GM23338 (cell line): Measurements from ENCODE around the gene LUZP2. TPM values are rescaled to one million over a fixed set of nuclear protein-coding genes. Genes with fewer than 3 reads are reported as not detected.

Source experiments
- ATAC-seq: fragments of 200-7000 bp; cut with Tn5 transposase; 3 replicates; pipeline ENCODE4 v1.9.1; 2020
- DNase-seq: peaks from one replicate; pipeline ENCODE4 v3.0.0-alpha.2; 2015; ENCODE audit warnings: low spot score
- H2AFZ ChIP-seq: fragments of 200-600 bp; sonication (generic); 2 replicates; pipeline ENCODE4 v1.8.0; 2016; ENCODE audit warnings: antibody characterized with exemption, mild to moderate bottlenecking, moderate library complexity
- H3F3A ChIP-seq: fragments of 200-600 bp; sonication (generic); replicated peaks from 2 replicates; pipeline ENCODE4 v1.8.0; 2017; ENCODE audit warnings: antibody characterized with exemption, mixed run types, low read depth
- H3K27ac ChIP-seq: fragments of 200-600 bp; sonication (generic); 2 replicates; pipeline ENCODE4 v1.6.1; 2016; ENCODE audit warnings: low read depth
- H3K27me3 ChIP-seq: fragments of 200-600 bp; sonication (generic); 2 replicates; pipeline ENCODE4 v1.8.0; 2016; ENCODE audit warnings: mild to moderate bottlenecking, mixed run types, moderate library complexity; ENCODE audit not compliant: insufficient read depth
- H3K36me3 ChIP-seq: fragments of 200-600 bp; sonication (generic); 2 replicates; pipeline ENCODE4 v1.8.0; 2016; ENCODE audit warnings: mild to moderate bottlenecking; ENCODE audit not compliant: insufficient read depth
- H3K4me1 ChIP-seq: fragments of 200-600 bp; sonication (generic); 2 replicates; pipeline ENCODE4 v1.8.0; 2016; ENCODE audit warnings: mild to moderate bottlenecking, moderate library complexity; ENCODE audit not compliant: insufficient read depth
- H3K4me2 ChIP-seq: fragments of 200-600 bp; sonication (generic); 2 replicates; pipeline ENCODE4 v1.7.1; 2017; ENCODE audit warnings: mixed run types
- H3K4me3 ChIP-seq: fragments of 200-600 bp; sonication (generic); 2 replicates; pipeline ENCODE4 v1.6.1; 2016; ENCODE audit warnings: mixed run types
- H3K79me2 ChIP-seq: fragments of 200-600 bp; sonication (generic); replicated peaks from 2 replicates; pipeline ENCODE4 v1.8.0; 2017; ENCODE audit warnings: mild to moderate bottlenecking; ENCODE audit not compliant: insufficient read depth
- H3K9me2 ChIP-seq: fragments of 200-600 bp; sonication (generic); 2 replicates; pipeline ENCODE4 v1.8.0; 2017; ENCODE audit not compliant: insufficient read depth
- H4K20me1 ChIP-seq: fragments of 200-600 bp; sonication (generic); replicated peaks from 2 replicates; pipeline ENCODE4 v1.8.0; 2017; ENCODE audit warnings: mild to moderate bottlenecking; ENCODE audit not compliant: insufficient read depth
- H3K27ac Mint-ChIP-seq: 2 replicates; pipeline ENCODE4 v1.8.0; 2020; ENCODE audit warnings: inconsistent platforms, mild to moderate bottlenecking, moderate library complexity, mixed read lengths
- H3K27me3 Mint-ChIP-seq: 3 replicates; pipeline ENCODE4 v1.8.0; 2022; ENCODE audit warnings: low read depth, mild to moderate bottlenecking, moderate library complexity, mixed read lengths, inconsistent platforms; ENCODE audit not compliant: insufficient read depth, poor library complexity
- H3K36me3 Mint-ChIP-seq: 3 replicates; pipeline ENCODE4 v1.8.0; 2021; ENCODE audit warnings: low read depth, mild to moderate bottlenecking, inconsistent platforms, moderate library complexity, mixed read lengths
- H3K4me1 Mint-ChIP-seq: 3 replicates; pipeline ENCODE4 v1.8.0; 2020; ENCODE audit warnings: mild to moderate bottlenecking, inconsistent platforms, mixed read lengths
- H3K4me3 Mint-ChIP-seq: 3 replicates; pipeline ENCODE4 v1.8.0; 2021; ENCODE audit warnings: moderate library complexity, mild to moderate bottlenecking, inconsistent platforms, mixed read lengths
- H3K9me3 Mint-ChIP-seq: 3 replicates; pipeline ENCODE4 v1.8.0; 2020; ENCODE audit warnings: moderate library complexity, mild to moderate bottlenecking, inconsistent platforms, mixed read lengths
- CREB1 ChIP-seq: fragments of 250-450 bp; sonication (Bioruptor Pico); IDR thresholded peaks from 2 replicates; pipeline ENCODE4 v1.5.0; 2020; ENCODE audit warnings: low read depth, mild to moderate bottlenecking, moderate library complexity
- EZH2 ChIP-seq: fragments of 200-600 bp; sonication (generic); IDR thresholded peaks from one replicate; pipeline ENCODE4 v1.8.0; 2017; ENCODE audit warnings: antibody characterized with exemption, mild to moderate bottlenecking, low read depth; ENCODE audit not compliant: unreplicated experiment
- EZH2phosphoT487 ChIP-seq: fragments of 200-600 bp; sonication (generic); IDR thresholded peaks from one replicate; pipeline ENCODE4 v1.8.1; 2018; ENCODE audit warnings: antibody characterized with exemption; ENCODE audit not compliant: unreplicated experiment
- JUNB ChIP-seq: IDR thresholded peaks from one replicate; pipeline ENCODE4 v1.6.1; 2016; ENCODE audit warnings: antibody characterized with exemption; ENCODE audit not compliant: unreplicated experiment
- NANOG ChIP-seq: IDR thresholded peaks from 2 replicates; pipeline ENCODE4 v1.6.1; 2016; ENCODE audit warnings: antibody characterized with exemption, borderline replicate concordance
- POLR2AphosphoS5 ChIP-seq: IDR thresholded peaks from 2 replicates; pipeline ENCODE4 v1.6.1; 2016; ENCODE audit warnings: antibody characterized with exemption, low read depth
- STAT1 ChIP-seq: IDR thresholded peaks from one replicate; pipeline ENCODE4 v1.6.1; 2016; ENCODE audit warnings: antibody characterized with exemption; ENCODE audit not compliant: unreplicated experiment
- ZNF114 ChIP-seq: fragments of 250-450 bp; sonication (Bioruptor Pico); IDR thresholded peaks from 2 replicates; pipeline ENCODE4 v1.5.0; 2020; ENCODE audit warnings: mild to moderate bottlenecking, moderate library complexity
- ZNF331 ChIP-seq: fragments of 250-450 bp; sonication (Bioruptor Pico); IDR thresholded peaks from 2 replicates; pipeline ENCODE4 v1.5.0; 2020; ENCODE audit warnings: low read depth, mild to moderate bottlenecking, moderate library complexity
- polyA plus RNA-seq: library from polyadenylated mRNA; unstranded; fragments of >200 nt; fragmentation: Nextera tagmentation; extraction: Ambion mirVana; gene quantifications from 2 replicates; pipeline ENCODE4 v1.2.1, GENCODE V29; 2016
- total RNA-seq: library from RNA; depleted of rRNA; stranded (reverse); fragments of >200 nt; shearing (Covaris generic); gene quantifications from 2 replicates; pipeline ENCODE4 v1.2.3, GENCODE V29; 2014
- TF ChIP-seq, protein P1 (sequence below): fragments of 250-450 bp; sonication (Bioruptor Pico); IDR thresholded peaks from 2 replicates; pipeline ENCODE4 v1.5.0; 2020; ENCODE audit warnings: mild to moderate bottlenecking, moderate library complexity
- TF ChIP-seq, protein P2 (sequence below), 2 experiments: fragments of 200-600 bp in 1 of 2; sonication (generic) in 1 of 2; conservative IDR thresholded peaks; 2 replicates each; pipeline versions ENCODE4 v1.5.1 to v1.6.1; 2016 to 2017; ENCODE audit warnings: antibody characterized with exemption in 2 of 2, low read depth in 2 of 2, mild to moderate bottlenecking in 2 of 2, moderate library complexity in 1 of 2
- TF ChIP-seq, protein P3 (sequence below): IDR thresholded peaks from one replicate; pipeline ENCODE4 v1.6.1; 2018; ENCODE audit warnings: antibody characterized with exemption; ENCODE audit not compliant: unreplicated experiment
- TF ChIP-seq, protein P4 (sequence below): IDR thresholded peaks from 2 replicates; pipeline ENCODE4 v1.6.1; 2016; ENCODE audit warnings: antibody characterized with exemption

LUZP2 gene
- total and polyA plus RNA-seq, 2 experiments from 2014 or later, result 2.0 to 9.2 TPM

DNA sequence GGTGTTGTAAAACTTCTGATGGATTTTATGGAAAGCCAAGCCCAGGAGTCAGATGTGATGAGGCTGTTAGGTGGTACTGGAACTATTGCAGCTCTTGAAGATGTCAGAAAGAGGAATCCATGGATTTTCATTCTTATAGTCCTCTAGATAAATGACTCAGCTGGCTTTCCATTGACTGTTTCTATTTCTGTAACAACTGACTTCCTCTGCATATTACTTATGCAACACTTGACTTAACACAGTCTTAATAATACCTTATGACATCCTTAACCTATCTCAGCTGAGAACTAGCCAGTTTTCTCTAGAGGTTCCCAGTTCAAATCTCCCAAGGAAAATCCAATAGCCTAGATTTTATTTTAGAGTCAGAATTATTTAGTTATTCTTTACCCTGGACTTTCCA, 263.8 kb downstream of the LUZP2 start (continued):
- no peak for TF ChIP-seq CREB1
- TF ChIP-seq ZNF114 (CRISPR knock-in tag), result no peak
- TF ChIP-seq EZH2phosphoT487, result no peak
- no peak for TF ChIP-seq STAT1

DNA sequence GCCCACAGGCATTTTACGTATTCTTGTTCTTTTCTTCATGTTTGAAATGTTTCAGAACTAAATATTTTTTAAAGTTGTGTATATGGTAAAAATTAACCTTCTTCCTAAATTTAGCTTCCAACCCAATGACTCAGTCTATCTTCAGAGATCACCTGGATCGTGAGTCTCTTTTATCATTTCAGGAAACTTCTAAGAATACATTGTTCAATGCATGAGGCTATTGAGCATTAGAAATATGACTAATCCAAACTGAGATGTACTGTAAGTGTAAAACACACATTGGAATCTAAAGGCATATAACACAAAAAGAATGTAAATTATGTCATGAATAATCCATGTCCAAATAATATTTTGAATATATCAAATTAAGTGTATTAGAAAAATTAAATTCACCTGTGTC, 265.2 kb downstream of the LUZP2 start:
- no peaks in the 10 kb centered on the region for H3K27me3 ChIP-seq
- TF ChIP-seq ZNF331 (no peak), NANOG (no peak), ZNF114 (CRISPR knock-in tag) (no peak), POLR2AphosphoS5 (no peak), EZH2 (no peak), STAT1 (no peak), JUNB (no peak), EZH2phosphoT487 (no peak), CREB1 (no peak)
- TF ChIP-seq, protein P1, sequence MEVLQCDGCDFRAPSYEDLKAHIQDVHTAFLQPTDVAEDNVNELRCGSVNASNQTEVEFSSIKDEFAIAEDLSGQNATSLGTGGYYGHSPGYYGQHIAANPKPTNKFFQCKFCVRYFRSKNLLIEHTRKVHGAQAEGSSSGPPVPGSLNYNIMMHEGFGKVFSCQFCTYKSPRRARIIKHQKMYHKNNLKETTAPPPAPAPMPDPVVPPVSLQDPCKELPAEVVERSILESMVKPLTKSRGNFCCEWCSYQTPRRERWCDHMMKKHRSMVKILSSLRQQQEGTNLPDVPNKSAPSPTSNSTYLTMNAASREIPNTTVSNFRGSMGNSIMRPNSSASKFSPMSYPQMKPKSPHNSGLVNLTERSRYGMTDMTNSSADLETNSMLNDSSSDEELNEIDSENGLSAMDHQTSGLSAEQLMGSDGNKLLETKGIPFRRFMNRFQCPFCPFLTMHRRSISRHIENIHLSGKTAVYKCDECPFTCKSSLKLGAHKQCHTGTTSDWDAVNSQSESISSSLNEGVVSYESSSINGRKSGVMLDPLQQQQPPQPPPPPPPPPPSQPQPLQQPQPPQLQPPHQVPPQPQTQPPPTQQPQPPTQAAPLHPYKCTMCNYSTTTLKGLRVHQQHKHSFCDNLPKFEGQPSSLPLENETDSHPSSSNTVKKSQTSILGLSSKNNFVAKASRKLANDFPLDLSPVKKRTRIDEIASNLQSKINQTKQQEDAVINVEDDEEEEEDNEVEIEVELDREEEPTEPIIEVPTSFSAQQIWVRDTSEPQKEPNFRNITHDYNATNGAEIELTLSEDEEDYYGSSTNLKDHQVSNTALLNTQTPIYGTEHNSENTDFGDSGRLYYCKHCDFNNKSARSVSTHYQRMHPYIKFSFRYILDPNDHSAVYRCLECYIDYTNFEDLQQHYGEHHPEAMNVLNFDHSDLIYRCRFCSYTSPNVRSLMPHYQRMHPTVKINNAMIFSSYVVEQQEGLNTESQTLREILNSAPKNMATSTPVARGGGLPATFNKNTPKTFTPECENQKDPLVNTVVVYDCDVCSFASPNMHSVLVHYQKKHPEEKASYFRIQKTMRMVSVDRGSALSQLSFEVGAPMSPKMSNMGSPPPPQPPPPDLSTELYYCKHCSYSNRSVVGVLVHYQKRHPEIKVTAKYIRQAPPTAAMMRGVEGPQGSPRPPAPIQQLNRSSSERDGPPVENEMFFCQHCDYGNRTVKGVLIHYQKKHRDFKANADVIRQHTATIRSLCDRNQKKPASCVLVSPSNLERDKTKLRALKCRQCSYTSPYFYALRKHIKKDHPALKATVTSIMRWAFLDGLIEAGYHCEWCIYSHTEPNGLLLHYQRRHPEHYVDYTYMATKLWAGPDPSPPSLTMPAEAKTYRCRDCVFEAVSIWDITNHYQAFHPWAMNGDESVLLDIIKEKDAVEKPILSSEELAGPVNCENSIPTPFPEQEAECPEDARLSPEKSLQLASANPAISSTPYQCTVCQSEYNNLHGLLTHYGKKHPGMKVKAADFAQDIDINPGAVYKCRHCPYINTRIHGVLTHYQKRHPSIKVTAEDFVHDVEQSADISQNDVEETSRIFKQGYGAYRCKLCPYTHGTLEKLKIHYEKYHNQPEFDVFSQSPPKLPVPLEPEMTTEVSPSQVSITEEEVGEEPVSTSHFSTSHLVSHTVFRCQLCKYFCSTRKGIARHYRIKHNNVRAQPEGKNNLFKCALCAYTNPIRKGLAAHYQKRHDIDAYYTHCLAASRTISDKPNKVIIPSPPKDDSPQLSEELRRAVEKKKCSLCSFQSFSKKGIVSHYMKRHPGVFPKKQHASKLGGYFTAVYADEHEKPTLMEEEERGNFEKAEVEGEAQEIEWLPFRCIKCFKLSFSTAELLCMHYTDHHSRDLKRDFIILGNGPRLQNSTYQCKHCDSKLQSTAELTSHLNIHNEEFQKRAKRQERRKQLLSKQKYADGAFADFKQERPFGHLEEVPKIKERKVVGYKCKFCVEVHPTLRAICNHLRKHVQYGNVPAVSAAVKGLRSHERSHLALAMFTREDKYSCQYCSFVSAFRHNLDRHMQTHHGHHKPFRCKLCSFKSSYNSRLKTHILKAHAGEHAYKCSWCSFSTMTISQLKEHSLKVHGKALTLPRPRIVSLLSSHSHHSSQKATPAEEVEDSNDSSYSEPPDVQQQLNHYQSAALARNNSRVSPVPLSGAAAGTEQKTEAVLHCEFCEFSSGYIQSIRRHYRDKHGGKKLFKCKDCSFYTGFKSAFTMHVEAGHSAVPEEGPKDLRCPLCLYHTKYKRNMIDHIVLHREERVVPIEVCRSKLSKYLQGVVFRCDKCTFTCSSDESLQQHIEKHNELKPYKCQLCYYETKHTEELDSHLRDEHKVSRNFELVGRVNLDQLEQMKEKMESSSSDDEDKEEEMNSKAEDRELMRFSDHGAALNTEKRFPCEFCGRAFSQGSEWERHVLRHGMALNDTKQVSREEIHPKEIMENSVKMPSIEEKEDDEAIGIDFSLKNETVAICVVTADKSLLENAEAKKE (CRISPR knock-in tag), result no peak
- TF ChIP-seq, protein P2, sequence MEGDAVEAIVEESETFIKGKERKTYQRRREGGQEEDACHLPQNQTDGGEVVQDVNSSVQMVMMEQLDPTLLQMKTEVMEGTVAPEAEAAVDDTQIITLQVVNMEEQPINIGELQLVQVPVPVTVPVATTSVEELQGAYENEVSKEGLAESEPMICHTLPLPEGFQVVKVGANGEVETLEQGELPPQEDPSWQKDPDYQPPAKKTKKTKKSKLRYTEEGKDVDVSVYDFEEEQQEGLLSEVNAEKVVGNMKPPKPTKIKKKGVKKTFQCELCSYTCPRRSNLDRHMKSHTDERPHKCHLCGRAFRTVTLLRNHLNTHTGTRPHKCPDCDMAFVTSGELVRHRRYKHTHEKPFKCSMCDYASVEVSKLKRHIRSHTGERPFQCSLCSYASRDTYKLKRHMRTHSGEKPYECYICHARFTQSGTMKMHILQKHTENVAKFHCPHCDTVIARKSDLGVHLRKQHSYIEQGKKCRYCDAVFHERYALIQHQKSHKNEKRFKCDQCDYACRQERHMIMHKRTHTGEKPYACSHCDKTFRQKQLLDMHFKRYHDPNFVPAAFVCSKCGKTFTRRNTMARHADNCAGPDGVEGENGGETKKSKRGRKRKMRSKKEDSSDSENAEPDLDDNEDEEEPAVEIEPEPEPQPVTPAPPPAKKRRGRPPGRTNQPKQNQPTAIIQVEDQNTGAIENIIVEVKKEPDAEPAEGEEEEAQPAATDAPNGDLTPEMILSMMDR (conservative IDR thresholded peaks at IDR 0.05; ENCODE audit: low read depth in 2 of 2), result no peak
- TF ChIP-seq, protein P3, sequence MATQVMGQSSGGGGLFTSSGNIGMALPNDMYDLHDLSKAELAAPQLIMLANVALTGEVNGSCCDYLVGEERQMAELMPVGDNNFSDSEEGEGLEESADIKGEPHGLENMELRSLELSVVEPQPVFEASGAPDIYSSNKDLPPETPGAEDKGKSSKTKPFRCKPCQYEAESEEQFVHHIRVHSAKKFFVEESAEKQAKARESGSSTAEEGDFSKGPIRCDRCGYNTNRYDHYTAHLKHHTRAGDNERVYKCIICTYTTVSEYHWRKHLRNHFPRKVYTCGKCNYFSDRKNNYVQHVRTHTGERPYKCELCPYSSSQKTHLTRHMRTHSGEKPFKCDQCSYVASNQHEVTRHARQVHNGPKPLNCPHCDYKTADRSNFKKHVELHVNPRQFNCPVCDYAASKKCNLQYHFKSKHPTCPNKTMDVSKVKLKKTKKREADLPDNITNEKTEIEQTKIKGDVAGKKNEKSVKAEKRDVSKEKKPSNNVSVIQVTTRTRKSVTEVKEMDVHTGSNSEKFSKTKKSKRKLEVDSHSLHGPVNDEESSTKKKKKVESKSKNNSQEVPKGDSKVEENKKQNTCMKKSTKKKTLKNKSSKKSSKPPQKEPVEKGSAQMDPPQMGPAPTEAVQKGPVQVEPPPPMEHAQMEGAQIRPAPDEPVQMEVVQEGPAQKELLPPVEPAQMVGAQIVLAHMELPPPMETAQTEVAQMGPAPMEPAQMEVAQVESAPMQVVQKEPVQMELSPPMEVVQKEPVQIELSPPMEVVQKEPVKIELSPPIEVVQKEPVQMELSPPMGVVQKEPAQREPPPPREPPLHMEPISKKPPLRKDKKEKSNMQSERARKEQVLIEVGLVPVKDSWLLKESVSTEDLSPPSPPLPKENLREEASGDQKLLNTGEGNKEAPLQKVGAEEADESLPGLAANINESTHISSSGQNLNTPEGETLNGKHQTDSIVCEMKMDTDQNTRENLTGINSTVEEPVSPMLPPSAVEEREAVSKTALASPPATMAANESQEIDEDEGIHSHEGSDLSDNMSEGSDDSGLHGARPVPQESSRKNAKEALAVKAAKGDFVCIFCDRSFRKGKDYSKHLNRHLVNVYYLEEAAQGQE, result no peak
- TF ChIP-seq, protein P4, sequence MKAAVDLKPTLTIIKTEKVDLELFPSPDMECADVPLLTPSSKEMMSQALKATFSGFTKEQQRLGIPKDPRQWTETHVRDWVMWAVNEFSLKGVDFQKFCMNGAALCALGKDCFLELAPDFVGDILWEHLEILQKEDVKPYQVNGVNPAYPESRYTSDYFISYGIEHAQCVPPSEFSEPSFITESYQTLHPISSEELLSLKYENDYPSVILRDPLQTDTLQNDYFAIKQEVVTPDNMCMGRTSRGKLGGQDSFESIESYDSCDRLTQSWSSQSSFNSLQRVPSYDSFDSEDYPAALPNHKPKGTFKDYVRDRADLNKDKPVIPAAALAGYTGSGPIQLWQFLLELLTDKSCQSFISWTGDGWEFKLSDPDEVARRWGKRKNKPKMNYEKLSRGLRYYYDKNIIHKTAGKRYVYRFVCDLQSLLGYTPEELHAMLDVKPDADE, result no peak
- no peak overlapping the region for H3K4me2 ChIP-seq
- no peaks in the 10 kb centered on the region for H3F3A ChIP-seq
- no peak overlapping the region for H2AFZ ChIP-seq
- H3K79me2 ChIP-seq, result no peaks in the 10 kb centered on the region
- peaks cover 9% of the 10 kb centered on the region; the same call in 2 of the 3 replicates for H3K36me3 Mint-ChIP-seq
- H3K4me1 ChIP-seq, result no peaks in the 10 kb centered on the region
- no peaks in the 10 kb centered on the region for H3K36me3 ChIP-seq
- no peak overlapping the region for H3K4me3 Mint-ChIP-seq
- H3K27me3 Mint-ChIP-seq, result no peaks in the 10 kb centered on the region
- ATAC-seq (no peak), DNase-seq (no peak)
- H3K4me1 Mint-ChIP-seq, result peaks cover 5% of the 10 kb centered on the region; the same call in 2 of the 3 replicates
- H4K20me1 ChIP-seq, result no peaks in the 10 kb centered on the region
- no peak overlapping the region for H3K4me3 ChIP-seq
- no peak overlapping the region for H3K27ac Mint-ChIP-seq
- H3K27ac ChIP-seq, result no peak overlapping the region
- no peaks in the 10 kb centered on the region for H3K9me2 ChIP-seq
- H3K9me3 Mint-ChIP-seq, result peaks cover 3% of the 10 kb centered on the region; the same call in 2 of the 3 replicates
